ENCODE results near the gene DAP3. TPM values are rescaled to one million over a fixed set of nuclear protein-coding genes. Genes with fewer than 3 reads are reported as not detected.
A peak's percentile ranks its signal among the peaks of the same experiment; 100 is the strongest.
"Not testable (repeated sequence)": the region's sequence is repeated elsewhere in the genome, so short reads cannot be mapped to it uniquely, and the experiment has no call there.

The DAP3 gene
- total RNA-seq, 1 experiment from 2014 or later = 52.6 TPM

- no peaks in the 10 kb centered on the region for H3K9me3 ChIP-seq (replicated peaks)
- H3K36me3 ChIP-seq = peaks cover 78% of the 10 kb centered on the region
- no peak overlapping the region for H3K4me3 ChIP-seq
- no peak for DNase-seq (ENCODE audit: low read depth in 1 of 2, low spot score in 2 of 2)
- no peaks in the 10 kb centered on the region for H3K27me3 ChIP-seq (replicated peaks)
- H3K4me1 ChIP-seq (replicated peaks) = peaks cover 18% of the 10 kb centered on the region
- H3K27ac ChIP-seq = no peak overlapping the region
Measured at GRCh38 chr1:155759966-155760630, 71.2 kb downstream of the DAP3 start.

DNA sequence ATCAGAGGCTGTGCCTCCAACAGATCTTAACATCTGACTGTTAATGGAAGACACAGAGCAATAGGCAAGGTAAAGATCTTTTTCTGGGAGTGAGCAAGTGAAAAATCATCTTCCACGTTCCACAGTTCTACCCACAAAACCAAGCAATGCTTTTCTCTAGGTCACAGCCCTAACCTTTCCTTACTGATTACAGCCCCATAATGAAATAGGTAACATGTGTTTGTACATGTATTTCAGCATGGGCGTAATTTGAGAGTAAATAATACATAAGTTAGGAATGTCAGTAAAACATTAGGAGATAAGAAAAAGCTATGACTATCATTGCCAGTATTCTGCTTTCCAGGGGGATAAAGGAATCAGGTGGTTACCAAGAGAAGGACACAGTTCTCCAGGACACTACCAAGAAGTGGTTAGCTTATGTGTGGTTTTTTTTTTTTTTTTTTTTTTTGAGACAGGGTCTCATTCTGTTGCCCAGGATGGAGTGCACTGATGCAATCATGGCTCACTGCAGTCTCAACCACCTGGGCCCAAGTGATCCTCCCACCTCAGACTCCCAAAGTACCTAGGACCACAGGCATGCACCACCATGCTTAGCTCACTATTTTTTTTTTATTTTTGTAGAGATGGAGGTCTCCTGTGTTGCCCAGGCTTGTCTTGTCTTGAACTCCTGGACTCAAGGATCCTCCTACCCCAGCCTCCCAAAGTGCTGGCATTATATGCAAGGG, 72.0 kb downstream of the DAP3 start:
- Histone ChIP-seq H3K9me3 (replicated peaks) (no peaks in the 10 kb centered on the region), H3K27ac (no peak overlapping the region), H3K36me3 (peaks cover 77% of the 10 kb centered on the region), H3K4me3 (no peak overlapping the region), H3K27me3 (replicated peaks) (no peaks in the 10 kb centered on the region), H3K4me1 (replicated peaks) (peaks cover 18% of the 10 kb centered on the region)
- no peak for DNase-seq (ENCODE audit: low read depth in 1 of 2, low spot score in 2 of 2)

GRCh38 chr1:155761736-155762405, 73.0 kb downstream of the DAP3 start:
- H3K36me3 ChIP-seq = peaks cover 75% of the 10 kb centered on the region
- H3K4me3 ChIP-seq = no peak overlapping the region
- no peaks in the 10 kb centered on the region for H3K27me3 ChIP-seq (replicated peaks)
- no peak for DNase-seq (ENCODE audit: low read depth in 1 of 2, low spot score in 2 of 2)
- H3K4me1 ChIP-seq (replicated peaks) = peaks cover 18% of the 10 kb centered on the region
- no peaks in the 10 kb centered on the region for H3K9me3 ChIP-seq (replicated peaks)
- no peak overlapping the region for H3K27ac ChIP-seq

DNA sequence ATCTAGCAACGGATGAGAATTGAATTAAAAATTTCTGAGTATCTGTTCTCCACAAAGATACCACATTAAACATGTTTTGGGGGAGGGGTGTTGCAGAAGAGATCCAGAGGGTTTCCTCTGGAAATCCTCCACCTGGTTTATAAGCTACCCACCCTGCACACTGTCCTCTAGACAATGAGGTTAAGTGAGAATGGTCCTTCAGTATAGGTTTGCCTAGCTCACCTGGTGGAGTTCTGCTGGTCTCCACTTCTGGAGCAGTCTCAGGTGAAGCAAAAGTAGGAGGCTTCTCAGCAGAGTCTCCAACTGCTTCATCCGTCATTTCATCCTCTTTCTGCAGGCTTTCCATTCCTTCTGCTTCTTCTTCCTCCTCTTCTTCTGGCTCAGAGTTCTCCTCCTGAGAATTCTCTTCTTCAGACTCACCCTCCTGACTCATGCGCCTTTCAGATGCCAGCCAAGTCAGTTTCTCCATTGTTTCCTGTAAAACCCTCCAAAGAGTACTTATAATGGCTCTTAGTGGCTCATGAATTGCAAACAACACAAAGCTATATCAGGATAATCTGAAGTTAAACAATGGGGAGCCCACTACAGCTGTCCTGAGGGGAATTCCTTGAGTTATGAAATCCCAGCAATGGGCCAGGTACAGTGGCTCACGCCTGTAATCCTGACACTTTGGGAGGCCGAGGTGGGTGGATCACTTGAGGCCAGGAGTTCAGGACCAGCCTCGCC, 74.4 kb downstream of the DAP3 start:
- not testable (repeated sequence) for H3K9me3 ChIP-seq (replicated peaks); H3K27me3 ChIP-seq (replicated peaks); H3K4me3 ChIP-seq
- H3K36me3 ChIP-seq = peaks cover 79% of the 10 kb centered on the region
- H3K4me1 ChIP-seq (replicated peaks) = peaks cover 18% of the 10 kb centered on the region
- DNase-seq (ENCODE audit: low read depth in 1 of 2, low spot score in 2 of 2) = peak; percentile 73 to 85
- peak overlapping the region; percentile 54 for H3K27ac ChIP-seq

- peak overlapping the region; percentile 54 for H3K27ac ChIP-seq
- H3K27me3 ChIP-seq (replicated peaks); H3K4me3 ChIP-seq; H3K9me3 ChIP-seq (replicated peaks); DNase-seq (ENCODE audit: low read depth in 1 of 2, low spot score in 2 of 2): not testable (repeated sequence)
- peaks cover 18% of the 10 kb centered on the region for H3K4me1 ChIP-seq (replicated peaks)
- H3K36me3 ChIP-seq = peaks cover 77% of the 10 kb centered on the region
Measured at GRCh38 chr1:155763989-155764388, 75.1 kb downstream of the DAP3 start.

DNA sequence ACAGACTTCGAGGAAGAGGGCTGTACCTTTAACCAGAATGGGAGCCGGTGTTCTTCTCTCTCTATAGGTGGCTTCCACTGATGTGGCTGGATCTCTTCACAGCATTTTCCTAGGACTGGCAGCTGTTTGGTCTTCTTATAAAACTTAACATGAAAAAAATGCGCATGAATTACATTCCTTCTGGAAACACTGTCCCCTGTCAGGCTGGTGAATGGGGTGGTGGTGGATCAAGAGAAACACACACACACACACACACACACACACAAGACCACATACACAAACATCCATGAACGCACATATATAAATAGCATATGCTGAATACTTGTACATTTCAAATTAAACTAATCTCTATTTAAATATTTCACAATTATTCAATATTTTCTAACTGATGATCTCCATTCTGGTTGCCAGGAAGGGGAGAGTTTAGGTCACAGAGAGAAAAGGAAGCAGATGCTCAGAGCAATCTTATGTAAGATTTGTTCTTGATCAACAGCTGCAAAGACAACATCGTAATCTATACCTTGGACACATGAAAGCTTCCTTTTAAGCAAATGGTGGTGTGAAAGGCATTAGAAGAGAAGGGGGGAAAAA, 78.6 kb downstream of the DAP3 start:
- peaks cover 17% of the 10 kb centered on the region for H3K4me1 ChIP-seq (replicated peaks)
- not testable (repeated sequence) for H3K27ac ChIP-seq; H3K9me3 ChIP-seq (replicated peaks); DNase-seq (ENCODE audit: low read depth in 1 of 2, low spot score in 2 of 2); H3K27me3 ChIP-seq (replicated peaks); H3K4me3 ChIP-seq
- H3K36me3 ChIP-seq = peaks cover 78% of the 10 kb centered on the region

DNA sequence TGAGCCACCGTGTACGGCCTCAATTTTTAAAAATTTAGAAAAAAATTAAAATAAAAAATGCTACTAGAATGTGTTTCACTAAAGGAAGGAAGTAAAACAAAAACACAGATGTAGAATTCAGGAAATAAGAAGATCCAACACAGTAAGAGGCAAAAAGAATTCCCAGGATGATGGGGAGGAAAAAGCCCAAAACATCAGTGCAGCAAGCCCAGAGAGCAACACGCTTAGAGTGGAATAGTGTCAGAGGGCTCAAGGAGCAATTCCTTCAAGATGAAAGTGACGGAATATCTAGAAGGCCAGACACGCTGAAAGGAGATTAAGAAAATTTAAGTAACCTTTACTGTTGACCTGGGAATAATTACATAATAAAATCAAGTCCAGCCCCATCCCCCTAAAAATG, 80.4 kb downstream of the DAP3 start:
- Histone ChIP-seq H3K4me3 (no peak overlapping the region), H3K4me1 (replicated peaks) (peaks cover 12% of the 10 kb centered on the region), H3K27me3 (replicated peaks) (no peaks in the 10 kb centered on the region), H3K36me3 (peaks cover 81% of the 10 kb centered on the region), H3K27ac (no peak overlapping the region), H3K9me3 (replicated peaks) (no peaks in the 10 kb centered on the region)
- no peak for DNase-seq (ENCODE audit: low read depth in 1 of 2, low spot score in 2 of 2)

DNA sequence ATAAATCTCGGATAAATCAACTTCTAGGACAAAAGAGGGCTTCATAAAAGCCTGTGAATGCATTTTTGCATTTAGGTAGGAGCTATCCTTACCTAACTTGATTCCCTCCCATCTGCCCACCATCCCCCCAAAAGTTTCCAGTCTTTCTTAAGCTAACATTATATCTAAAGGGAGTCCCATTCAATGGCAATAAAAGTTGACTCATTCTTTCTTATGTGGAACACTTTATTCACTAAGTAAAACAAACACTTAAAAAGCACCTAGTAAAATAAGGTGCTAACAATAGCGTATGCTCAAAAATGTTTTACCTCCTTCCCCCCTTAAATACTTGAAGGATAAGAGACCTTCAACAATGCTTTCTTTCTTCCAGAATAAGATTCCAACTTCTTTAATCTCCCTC, 84.3 kb downstream of the DAP3 start:
- no peak overlapping the region for H3K27ac ChIP-seq
- H3K36me3 ChIP-seq = peaks cover 84% of the 10 kb centered on the region
- peaks cover 12% of the 10 kb centered on the region; the same call in 1 of the 2 replicates for H3K4me1 ChIP-seq (replicated peaks)
- H3K9me3 ChIP-seq (replicated peaks) = no peaks in the 10 kb centered on the region
- H3K27me3 ChIP-seq (replicated peaks) = no peaks in the 10 kb centered on the region
- H3K4me3 ChIP-seq = no peak overlapping the region
- DNase-seq (ENCODE audit: low read depth in 1 of 2, low spot score in 2 of 2) = peak in 1 of 2 experiments; percentile 47

GRCh38 chr1:155776414-155776813, 87.5 kb downstream of the DAP3 start:
- Histone ChIP-seq H3K36me3 (peaks cover 61% of the 10 kb centered on the region), H3K4me1 (replicated peaks) (peaks cover 12% of the 10 kb centered on the region; the same call in 1 of the 2 replicates)

DNA sequence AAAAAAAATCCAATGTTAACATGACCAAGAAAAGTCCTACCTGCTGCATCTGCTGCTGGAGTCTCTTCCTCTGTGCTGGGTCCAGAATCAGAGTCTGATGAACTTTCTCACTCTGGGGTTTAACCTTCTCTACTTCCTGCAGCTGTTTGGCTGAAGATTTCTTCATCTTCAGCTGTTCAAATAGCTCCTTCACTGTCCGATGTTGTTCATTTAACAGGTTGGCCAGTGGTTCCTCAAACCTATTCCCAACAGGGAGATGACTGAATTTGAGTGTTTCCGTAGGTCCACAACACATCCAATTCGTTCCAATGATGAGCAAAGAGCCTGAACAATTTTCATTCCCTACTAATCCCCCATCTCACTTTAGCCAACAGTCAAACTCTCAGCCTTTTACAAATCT, 88.7 kb downstream of the DAP3 start:
- Histone ChIP-seq H3K9me3 (replicated peaks) (no peaks in the 10 kb centered on the region), H3K4me3 (no peak overlapping the region), H3K4me1 (replicated peaks) (peaks cover 12% of the 10 kb centered on the region; the same call in 1 of the 2 replicates), H3K27me3 (replicated peaks) (no peaks in the 10 kb centered on the region), H3K36me3 (peaks cover 58% of the 10 kb centered on the region), H3K27ac (no peak overlapping the region)
- DNase-seq (ENCODE audit: low read depth in 1 of 2, low spot score in 2 of 2) = no peak

More at GRCh38 chr1:155776414-155776813, 87.5 kb downstream of the DAP3 start:
- no peak overlapping the region for H3K4me3 ChIP-seq
- no peak overlapping the region for H3K27ac ChIP-seq
- no peaks in the 10 kb centered on the region for H3K27me3 ChIP-seq (replicated peaks)
- H3K9me3 ChIP-seq (replicated peaks) = no peaks in the 10 kb centered on the region
- DNase-seq (ENCODE audit: low read depth in 1 of 2, low spot score in 2 of 2) = no peak

Other genes with a start within 250 kb of the DAP3 start
- 14.7 and 23.0 TPM in 2 replicates for gene ASH1L, start 126.3 kb upstream of the DAP3 start, total RNA-seq (2014; rRNA removed; shearing (Covaris generic))
- gene MSTO1, start 78.9 kb upstream of the DAP3 start, total RNA-seq (2014; rRNA removed; shearing (Covaris generic)) = 15.5 and 34.0 TPM in 2 replicates
- 46.5 and 48.9 TPM in 2 replicates for gene YY1AP1, start 317 bp upstream of the DAP3 start, total RNA-seq (2014; rRNA removed; shearing (Covaris generic))
- gene GON4L, start 168.1 kb downstream of the DAP3 start, total RNA-seq (2014; rRNA removed; shearing (Covaris generic)) = 14.6 and 22.7 TPM in 2 replicates
- gene SYT11, start 170.5 kb downstream of the DAP3 start, total RNA-seq (2014; rRNA removed; shearing (Covaris generic)) = 6.3 and 6.9 TPM in 2 replicates
- gene RIT1, start 222.3 kb downstream of the DAP3 start, total RNA-seq (2014; rRNA removed; shearing (Covaris generic)) = 47.4 and 73.8 TPM in 2 replicates
- gene KHDC4, start 245.3 kb downstream of the DAP3 start, total RNA-seq (2014; rRNA removed; shearing (Covaris generic)) = 31.5 and 63.9 TPM in 2 replicates

All from SJSA1 (cell line).